HG03103 (cell line): Measurements from ENCODE around the gene TXNRD1.
"Not testable (repeated sequence)": the region's sequence is repeated elsewhere in the genome, so short reads cannot be mapped to it uniquely, and the experiment has no call there.

Experiments used
- ATAC-seq: cut with Tn5 transposase; IDR thresholded peaks from one replicate; pipeline ENCODE4 v1.9.1; 2021; ENCODE audit warnings: low read depth; ENCODE audit not compliant: unreplicated experiment

TXNRD1 gene

DNA sequence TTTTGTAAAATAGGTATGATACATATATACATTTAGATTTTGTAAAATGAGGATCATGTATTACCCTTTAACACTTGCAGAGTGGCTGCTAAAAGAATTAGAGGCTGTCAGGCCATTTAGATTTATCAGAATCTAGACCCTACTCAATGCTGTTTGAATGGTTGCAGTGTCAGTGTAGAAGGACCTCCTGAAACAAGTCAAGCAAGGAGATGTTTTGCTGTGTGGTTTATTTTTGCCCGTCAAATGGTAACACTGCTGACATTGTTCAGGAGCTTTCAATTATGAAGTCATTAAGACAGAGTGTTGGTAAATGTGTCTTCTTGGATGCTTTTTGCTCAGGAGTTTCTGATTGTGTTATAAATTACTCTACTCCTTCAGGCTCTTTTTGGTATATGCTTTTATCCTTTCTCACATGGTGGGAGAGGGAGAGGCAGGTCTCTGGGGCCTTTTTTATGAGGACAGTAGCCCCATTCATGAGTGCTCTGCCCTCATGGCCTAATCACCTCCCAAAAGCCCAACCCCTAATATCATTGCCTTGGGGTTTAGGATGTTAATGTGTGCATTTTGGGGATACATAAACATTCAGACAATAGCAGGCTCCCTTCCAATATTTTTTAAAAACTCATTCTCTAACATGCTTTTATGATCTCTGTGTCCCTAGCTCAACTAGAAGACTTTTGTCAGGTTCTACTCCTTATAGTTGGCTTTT lies 104.5 kb downstream of the TXNRD1 start:
- no peak for ATAC-seq

- ATAC-seq, result no peak
Measured at GRCh38 chr12:104320627-104321024, 105.0 kb downstream of the TXNRD1 start.

- no peak for ATAC-seq
Measured at GRCh38 chr12:104321949-104322348, 106.4 kb downstream of the TXNRD1 start.

DNA sequence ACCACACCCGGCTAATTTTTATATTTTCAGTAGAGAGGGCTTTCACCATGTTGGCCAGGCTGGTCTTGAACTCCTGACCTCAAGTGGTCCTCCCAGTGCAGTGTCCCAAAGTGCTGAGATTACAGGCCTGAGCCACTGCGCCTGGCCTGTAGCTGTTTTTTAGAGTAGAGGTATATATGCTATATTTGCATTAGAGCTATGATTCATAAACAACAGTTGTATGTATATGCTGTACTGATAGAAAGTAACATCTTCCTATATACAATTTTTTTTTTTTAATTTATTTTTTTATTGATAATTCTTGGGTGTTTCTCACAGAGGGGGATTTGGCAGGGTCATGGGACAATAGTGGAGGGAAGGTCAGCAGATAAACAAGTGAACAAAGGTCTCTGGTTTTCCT lies 107.0 kb downstream of the TXNRD1 start:
- not testable (repeated sequence) for ATAC-seq

DNA sequence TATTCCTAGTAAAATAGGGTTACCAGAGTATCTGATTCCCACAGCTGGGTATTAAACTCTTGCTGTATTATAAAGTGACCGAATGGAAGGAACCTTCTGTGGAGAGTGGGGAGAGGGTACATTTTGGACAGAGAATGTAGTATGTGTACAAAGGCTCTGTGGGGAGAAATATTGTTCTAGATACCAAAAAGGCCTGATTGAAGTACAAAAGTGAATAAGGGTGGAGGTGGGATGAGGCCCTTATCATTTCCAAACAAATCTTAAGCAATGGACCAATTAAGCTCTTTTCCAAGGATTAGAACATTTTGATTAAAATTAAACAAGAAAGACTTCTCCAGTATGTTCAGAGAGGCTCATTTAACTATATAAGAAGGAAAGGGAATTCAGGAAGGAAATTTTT lies 108.3 kb downstream of the TXNRD1 start:
- ATAC-seq, result no peak

DNA sequence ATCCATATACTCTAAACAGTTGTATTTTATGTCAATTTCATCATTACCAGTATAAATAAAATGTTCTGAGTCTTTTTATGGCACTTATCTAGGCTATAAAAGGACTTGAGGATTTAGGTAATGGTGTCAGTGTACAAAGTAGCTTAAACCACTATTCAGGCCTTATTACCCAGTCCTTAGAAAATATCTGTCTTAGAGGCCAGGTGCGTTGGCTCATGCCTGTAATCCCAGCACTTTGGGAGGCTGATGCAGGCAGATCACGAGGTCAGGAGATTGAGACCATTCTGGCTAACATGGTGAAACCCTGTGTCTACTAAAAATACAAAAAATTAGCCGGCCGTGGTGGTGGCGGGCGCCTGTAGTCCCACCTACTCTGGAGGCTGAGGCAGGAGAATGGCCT lies 112.7 kb downstream of the TXNRD1 start:
- not testable (repeated sequence) for ATAC-seq

- ATAC-seq, result no peak
Measured at GRCh38 chr12:104328790-104329189, 113.2 kb downstream of the TXNRD1 start.

GRCh38 chr12:104329707-104330532 lies 114.3 kb downstream of the TXNRD1 start:
- no peak for ATAC-seq

DNA sequence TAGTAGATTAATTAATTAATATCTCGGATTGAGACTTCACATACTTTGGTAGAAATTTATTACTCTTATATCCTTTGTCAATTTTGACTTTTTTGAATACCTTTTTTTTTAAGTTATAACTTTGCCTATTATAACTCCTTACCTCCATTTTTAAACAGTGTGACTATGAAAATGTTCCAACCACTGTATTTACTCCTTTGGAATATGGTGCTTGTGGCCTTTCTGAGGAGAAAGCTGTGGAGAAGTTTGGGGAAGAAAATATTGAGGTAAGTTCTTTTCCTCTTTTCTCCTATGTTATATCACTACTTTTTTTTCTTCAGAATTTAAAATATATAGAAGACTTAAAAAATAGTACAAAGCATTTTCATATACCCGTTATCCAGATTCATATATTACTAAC lies 115.8 kb downstream of the TXNRD1 start:
- ATAC-seq, result no peak

DNA sequence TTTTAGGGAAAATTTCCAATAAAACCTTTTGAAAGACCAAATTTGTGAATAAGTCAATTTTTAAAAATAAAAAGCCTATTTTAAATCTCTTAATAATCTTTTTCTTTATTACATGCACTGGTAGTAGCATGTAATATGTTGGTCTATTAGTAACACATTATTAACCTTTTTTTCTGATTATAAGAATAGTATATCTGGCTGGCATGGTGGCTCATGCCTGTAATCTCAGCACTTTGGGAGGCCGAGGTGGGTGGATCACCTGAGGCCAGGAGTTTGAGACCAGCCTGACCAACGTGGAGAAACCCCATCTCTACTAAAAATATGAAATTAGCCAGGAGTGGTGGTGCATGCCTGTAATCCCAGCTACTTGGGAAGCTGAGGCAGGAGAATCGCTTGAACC lies 116.7 kb downstream of the TXNRD1 start:
- not testable (repeated sequence) for ATAC-seq

DNA sequence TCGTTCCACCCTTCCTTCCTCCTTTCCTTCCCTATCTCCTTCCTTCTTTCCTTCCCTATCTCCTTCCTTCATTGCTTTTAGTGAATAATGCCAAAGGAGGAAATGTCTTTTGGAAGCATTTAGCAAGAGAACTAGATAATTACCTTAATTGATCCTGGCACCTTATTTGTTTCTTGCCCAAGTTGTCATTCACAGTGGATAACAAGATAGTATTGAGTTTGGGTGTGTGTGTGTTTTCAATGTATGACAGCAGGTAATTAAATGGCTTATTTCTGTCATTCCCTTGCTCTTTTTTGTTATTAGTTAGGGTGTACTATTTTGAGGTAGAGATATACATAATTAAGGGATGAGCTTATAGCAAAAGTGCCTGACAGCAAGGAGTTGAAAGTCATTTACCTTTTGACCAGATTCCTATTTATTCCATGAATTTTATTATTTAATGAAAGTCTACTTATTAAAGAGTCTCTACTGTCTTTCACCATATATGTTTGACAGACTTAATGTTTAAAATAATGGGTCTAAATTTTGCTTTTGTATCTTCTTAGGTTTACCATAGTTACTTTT lies 118.2 kb downstream of the TXNRD1 start:
- no peak for ATAC-seq

DNA sequence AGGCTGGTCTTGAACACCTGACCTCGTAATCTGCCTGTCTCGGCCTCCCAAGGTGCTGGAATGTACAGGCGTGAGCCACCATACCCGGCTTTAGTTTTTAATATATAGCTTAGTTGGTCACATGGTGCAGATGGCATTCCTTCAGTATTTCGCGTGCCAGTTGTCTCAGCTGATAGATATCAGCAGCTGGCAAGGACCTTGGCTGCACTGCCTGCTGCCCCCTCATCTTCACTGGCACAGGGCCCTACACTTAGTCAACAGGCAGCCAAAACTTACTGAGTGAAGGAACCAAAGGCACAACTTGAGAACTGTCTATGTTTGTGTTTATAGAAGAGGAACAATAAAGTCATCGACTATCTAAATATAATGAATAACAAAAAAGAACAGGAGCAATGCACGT lies 119.0 kb downstream of the TXNRD1 start:
- no peak for ATAC-seq

- ATAC-seq, result no peak
Measured at GRCh38 chr12:104336115-104336514, 120.5 kb downstream of the TXNRD1 start.

DNA sequence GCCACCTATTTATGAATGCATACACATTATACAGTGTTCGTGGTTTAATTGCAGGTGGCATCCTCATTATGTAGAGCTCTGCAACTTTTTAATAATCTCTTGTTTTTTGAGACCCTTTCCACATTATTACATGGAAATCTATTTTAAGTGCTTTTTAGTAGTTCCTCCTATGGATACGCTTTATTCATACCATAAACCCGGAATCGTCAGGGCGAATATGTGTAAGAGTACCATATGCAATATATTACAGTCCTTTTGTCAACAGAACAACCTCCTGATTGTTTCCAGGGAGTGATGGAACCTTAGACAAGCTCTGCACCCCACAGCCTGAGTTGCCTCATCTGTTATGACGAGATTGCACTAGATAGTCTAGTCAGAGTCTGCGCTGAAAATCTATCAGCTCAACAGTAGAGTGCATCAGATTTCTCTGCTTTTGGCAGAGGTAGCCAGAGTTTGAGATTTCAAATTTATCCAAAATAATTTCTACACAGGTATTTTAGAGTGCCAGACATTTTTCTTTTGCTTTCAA lies 121.5 kb downstream of the TXNRD1 start:
- ATAC-seq, result no peak

DNA sequence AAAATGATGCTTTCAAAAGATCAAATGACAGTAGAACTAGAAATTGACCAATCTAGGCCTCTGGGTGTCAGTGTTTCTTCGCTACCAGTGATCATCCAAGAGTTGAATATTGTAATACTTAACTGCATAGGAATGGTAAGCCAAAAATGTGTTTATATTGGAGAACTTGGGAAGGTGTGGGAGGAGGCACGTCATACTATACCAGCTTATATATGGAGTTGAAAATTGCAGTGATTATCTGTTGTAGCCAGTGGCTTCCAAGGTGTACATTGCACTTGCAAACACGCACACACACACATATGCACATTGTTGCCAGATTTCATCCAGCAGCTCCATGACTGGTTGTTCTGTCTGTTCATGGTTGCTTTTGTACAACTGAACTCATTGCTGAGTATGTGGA lies 124.1 kb downstream of the TXNRD1 start:
- no peak for ATAC-seq

GRCh38 chr12:104340177-104340576 lies 124.6 kb downstream of the TXNRD1 start:
- ATAC-seq, result no peak

GRCh38 chr12:104340925-104341611 lies 125.5 kb downstream of the TXNRD1 start:
- no peak for ATAC-seq

GRCh38 chr12:104342147-104342546 lies 126.6 kb downstream of the TXNRD1 start:
- ATAC-seq, result no peak

DNA sequence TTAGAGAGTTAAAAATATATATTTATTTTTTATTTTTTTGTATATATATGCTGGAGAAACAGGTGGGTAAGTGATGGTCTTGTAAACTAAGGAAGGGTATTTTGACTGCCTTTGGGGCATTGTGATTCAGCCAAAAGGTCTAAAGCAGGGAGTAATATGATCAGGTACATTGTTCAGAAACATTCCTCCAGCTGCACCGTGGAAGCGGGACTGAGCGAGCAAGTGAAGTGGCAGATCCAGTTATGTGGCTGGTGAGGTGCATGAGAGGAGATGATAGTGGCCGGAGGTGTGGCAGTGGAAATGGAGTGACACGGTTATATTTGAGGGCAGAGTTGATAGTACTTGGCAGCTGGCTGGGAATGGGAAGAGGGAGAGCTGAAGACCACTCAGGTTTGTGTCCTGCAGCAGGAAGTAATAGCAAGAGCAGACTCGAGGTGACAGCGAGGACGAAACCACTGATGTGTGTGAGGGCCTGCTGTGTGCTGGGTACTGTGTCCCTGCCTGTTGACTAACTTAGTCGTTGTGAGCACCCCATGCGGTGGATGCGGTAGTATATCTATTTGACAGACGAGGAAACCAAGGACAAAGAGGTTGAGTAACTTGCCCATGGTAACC lies 127.2 kb downstream of the TXNRD1 start:
- ATAC-seq, result no peak

DNA sequence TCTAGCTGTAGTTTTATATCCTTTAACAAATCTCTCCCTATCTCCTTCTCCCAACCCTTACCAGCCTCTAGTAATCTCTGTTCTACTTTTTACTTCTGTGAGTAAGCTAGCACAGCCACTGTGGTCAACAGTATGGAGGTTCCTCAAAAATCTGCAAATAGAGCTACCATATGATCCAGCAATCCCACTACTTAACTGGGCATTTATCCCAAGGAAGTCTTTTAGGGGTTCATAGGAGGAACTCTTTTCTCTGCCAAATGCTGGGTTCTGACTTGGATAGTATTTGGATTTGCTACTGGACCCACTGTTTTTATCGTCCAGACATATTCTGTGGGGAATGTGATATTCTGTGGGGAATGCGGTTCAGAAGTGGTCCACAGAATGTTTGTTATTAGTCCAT lies 129.1 kb downstream of the TXNRD1 start:
- no peak for ATAC-seq
